DMS 273 (cell line): Measurements from ENCODE around the gene ZBTB40.
A peak's percentile ranks its signal among the peaks of the same experiment; 100 is the strongest.

ENCODE experiments used
- DNase-seq: peaks from one replicate; lab custom pipeline; 2025; ENCODE audit not compliant: unreplicated experiment; lab: John Stamatoyannopoulos, UW

The ZBTB40 gene

DNA sequence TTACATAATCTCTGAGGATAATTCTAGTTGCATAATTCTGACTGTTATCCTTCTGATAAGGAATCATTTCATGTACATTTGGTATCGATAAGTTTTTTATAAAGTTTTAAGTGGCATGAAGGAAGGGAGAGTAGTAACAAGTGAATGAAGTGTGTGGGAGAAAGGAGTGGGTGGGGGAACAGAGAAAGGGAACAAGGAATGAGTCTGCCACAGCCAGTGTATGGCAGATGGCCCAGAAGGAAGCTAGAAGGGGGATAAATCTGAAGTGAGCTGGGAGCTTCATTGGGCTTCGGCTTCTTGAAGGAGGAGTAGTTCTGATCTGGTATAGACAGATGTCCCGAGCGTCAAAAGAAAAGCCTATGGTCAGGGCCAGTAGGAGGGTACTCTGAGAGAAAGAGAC lies 18.6 kb downstream of the ZBTB40 start:
- DNase-seq: peak; percentile 24

DNA sequence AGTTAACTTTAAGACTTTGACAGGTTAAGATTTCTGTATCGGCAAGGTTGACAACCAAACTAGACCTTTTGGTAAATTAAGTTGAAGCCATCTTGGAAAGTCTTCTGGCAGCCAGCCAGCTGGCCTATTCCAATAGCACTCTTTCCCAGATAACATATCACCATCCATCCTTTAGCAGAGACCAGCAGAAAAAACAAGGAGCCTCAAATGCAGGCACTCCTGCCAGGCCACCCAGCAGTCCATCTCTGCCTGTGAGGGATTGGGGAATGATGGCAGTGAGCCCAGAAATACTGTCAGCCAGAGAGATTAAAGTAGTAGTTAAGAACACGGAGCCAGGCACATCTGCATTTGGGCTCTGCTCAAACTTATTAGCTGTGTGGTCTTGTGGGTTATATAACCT lies 19.4 kb downstream of the ZBTB40 start:
- DNase-seq: peak; percentile 70

DNA sequence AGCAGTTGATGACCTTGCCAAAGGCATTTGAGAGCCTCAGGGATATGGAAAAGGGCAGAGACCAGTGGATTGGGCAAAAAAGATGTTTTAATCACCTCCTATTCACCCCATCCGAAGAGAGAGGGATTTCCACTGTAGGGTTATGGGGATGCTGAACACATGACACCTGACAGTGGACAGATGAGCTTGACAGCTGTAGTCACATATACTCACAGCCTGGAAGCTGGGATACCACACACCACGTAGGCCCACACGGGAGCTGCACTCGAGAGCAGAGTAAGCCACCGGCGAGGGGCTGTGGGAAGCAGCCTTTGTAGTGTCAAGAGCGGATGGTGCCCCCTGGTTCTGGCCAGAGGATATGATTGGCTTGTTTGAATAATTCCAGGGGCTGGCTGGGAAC lies 20.0 kb downstream of the ZBTB40 start:
- DNase-seq: no peak

DNA sequence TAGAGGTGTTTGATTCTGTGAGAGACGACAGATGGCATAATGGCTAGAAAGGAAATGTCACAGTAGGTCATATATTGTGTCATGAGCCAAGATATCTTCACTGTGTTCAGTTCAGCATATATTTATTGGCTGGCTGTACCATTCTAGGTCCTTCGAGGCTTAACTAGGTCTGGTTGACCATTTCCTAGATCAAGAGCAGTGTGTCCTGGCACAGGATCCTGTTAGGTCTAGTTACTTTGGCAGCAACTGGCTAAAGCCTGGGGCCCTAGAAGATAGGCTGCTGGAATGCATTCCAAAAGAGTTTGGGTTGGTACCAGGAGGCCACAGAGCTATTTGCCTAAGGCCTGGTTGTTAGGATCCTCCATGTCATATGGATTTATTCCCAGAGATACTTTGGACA lies 20.9 kb downstream of the ZBTB40 start:
- no peak for DNase-seq

DNA sequence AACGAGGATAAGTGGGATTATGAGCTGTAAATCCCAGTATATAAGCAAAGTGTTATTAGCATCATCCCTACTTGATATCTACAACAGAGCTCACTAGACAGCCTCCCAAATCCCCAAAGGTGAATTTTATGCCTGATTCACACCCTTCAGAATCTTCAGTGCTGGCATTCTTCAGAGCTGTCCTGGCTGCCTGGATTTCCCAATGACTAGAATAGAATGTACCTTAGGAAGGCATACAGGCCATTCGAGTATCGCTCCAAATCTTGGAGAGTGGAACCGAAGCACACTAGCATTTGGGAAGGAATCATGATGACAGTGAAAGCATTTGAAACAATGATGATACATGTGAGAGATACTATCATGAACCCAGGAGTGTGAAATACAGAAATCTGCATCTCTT lies 22.3 kb downstream of the ZBTB40 start:
- DNase-seq: no peak

DNA sequence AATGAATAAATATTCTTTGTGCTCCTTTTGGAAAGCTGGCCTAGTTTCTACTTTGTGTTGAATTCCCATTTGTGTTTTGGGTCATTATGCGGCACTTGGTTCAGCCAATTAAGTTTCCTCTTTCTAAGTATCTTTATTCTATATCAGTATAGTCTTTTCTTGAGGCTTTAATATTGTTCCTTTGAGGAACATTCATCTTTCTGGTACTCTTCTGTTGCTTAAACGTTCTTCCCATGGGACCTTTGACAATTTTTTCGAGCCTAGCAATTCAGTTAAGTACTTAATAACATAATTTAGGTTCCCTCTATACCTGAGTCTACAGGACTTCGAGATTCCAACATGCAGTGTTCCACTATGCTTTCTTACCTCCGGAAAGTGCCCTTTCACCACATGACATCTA lies 24.9 kb downstream of the ZBTB40 start:
- DNase-seq: no peak

DNA sequence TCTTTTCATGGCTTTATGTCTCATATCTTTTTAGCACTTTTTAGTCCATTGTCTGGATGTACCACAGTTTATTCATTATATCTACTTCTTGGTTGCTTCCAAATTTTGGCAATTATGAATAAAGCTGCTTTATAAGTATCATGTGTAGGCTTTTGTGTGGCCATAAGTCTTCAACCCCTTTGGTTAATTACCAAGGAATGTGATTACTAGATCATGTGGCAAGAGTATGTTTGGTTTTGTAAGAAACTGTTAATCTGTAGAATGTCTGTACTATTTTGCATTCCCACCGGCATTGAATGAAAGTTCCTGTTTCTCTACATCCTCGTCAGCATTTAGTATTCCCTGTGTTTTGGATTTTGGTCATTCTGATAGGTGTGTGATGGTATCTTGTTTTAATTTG lies 31.5 kb downstream of the ZBTB40 start:
- DNase-seq: no peak

DNA sequence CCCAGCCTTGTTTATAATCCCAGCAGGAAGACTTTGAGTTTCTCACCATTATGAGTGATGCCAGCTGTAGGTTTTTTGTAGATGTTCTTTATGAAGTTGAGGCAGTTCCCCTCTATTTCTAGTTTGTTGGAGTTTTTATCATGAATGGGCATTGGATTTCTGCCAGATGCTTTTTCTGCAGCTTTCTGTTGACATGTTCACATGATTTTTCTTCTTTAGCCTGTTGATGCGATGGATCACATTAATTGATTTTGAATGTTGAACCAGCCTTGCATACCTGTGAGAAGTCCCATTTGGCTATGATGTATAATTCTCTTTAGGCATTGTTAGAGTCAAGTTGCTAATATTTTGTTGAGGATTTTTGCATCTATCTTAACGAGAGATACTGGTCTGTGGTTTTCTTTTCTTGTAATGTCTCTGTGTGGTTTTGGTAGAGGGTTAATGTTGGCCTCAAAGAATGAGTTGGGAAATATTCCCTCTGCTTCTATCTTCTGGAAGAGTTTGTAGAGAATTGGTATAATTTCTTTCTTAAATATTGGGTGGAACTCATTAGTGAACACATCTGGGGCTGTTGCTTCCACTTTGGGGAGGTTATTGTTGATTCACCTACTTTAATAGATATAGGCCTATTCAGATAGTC lies 33.2 kb downstream of the ZBTB40 start:
- no peak for DNase-seq

DNA sequence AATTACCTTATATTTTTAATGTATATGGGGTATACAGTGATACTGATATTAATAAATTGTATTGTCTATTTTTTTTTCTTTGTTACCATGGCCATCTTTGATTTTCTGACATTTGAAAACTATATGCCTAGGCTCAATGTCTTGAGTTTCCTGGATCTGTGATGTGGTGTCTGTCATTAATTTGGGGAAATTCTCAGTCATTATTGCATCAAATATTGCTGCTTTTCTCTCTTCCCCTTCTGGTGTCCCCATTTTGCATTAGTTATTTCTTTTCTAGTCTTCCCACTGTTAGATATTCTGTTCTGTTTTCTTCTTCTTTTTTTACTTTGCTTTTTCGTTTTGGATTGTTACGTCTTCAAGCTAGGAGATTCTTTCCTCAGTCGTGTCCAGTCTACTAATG lies 33.8 kb downstream of the ZBTB40 start:
- DNase-seq: no peak

DNA sequence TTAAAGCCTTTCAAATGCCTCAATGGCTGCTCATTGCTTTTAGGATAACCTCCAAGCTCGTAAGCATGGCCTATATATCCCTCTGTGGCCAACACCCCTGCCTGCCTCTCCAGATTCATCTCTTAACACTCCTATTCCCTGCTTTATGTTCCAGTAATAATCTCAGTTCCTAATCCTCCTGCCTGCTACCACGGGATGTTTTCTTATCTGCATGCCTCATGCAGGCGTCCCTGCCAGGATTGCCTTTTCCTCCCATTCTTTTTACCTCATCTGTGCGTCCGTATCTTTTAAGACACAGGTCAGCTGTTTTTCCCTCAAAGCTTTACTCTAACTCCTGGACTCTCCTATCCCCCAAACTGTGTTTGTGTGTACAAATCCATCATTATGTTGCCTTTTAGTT lies 36.1 kb downstream of the ZBTB40 start:
- no peak for DNase-seq

DNA sequence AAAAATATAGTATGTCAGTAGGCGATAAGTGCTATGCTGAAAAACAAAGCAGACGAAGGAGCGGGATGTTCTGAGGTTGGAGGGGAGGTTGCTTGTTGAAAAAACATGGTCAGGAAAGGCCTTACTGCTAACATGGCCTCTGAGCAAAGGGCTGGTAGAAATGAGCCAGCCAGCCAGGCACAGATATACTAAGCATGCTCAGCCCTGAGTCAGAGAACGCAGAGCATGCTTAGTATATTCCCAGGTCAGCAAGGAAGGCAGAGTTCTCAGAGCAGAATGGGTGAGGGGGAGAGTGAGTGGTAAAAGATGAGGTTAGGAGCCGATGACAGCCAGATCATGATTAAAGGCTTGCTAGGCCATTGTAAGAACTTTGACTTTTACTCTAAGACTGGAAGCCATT lies 36.7 kb downstream of the ZBTB40 start:
- no peak for DNase-seq

DNA sequence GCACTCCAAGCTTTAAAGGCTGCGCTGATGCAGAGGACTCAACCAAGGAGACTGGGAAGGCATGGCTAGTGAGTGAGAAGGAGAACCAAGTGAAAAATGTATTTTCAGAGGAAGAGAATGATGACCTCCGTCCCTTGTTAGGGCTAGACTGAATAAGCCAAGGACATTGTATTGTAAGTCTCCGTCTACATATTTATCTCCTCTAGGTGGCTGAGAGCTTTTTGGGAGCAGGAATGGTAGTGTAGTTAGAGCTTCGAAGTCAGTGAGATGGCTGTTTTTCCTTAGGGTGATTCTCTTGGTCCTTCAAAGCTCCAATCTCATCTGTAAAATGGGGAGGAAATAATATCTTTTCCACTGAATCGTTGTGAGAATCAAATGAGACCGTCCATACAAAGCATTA lies 37.6 kb downstream of the ZBTB40 start:
- DNase-seq: no peak

DNA sequence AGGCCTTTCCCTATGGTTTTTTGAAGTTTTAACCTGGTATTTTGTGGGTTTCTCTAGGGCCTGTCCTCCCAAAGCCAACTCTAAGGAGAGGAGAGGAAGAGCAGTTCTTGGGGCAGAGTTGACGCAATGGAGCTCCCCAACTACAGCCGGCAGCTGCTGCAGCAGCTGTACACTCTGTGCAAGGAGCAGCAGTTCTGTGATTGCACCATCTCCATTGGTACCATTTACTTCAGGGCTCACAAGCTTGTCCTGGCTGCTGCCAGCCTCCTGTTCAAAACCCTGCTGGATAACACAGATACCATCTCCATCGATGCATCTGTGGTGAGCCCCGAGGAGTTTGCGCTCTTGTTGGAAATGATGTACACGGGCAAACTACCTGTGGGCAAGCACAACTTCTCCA lies 38.2 kb downstream of the ZBTB40 start:
- no peak for DNase-seq

DNA sequence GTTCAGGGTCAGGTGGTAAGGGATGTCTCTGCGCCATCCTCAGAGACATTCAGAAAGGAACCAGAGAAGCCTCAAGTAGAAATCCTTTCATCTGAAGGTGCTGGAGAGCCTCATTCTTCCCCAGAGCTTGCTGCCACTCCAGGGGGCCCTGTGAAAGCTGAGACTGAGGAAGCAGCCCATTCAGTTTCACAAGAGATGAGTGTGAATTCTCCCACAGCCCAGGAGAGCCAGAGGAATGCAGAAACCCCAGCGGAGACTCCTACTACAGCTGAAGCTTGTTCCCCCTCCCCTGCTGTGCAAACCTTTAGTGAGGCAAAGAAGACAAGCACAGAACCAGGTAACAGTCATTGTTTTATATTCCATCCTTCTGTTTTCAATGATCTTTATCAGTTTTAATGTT lies 38.7 kb downstream of the ZBTB40 start:
- no peak for DNase-seq

DNA sequence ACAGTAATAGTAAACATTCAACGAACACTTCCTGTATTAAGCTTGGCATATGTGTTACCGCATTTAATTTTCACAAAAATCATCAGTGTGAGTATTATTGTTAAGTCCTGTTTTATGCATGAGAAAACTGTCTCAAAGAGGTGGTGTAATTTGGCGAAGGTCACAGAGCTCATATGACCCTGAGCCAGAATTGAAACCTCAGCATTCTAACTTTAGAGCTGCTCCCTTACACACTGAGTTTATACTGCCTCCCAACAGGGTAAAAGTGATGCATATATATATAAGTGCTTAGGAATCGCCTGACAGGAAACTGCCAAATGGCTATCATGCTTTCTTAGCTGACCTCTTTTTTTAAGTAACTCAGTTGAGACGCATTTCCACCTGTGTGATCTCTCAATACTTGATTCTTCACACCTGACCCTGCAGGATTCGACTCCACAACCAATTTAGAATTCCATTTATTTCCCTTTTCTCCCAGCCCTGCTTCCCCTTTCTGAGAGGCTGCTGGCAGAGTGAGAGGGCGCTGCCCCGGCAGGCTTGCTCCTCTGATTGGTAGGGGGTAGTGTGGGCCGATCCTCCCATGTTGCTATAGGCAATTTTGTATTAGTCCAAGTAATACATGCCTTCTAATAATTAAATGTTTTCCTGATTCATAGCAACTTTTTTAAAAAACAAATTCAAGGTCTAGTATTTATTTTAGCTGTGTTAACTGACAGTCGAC lies 40.5 kb downstream of the ZBTB40 start:
- no peak for DNase-seq

DNA sequence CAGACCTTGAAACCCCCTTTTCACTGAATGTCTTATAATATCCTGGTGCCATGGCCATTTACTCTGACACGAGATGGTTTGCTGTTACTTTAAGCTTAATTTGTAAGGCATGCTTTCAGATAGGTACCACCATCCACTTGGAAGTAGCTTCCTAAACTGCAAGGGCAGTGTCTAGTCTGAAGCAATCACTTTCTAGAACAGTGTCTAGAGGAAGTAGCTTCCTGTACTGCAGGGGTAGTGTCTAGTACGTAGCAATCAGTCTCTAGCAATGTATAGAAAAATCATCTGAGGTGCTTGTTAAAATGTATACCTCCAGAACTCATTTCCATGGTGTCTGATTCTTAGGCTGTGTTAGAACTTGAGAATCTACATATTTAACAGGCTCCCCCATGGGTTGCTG lies 42.5 kb downstream of the ZBTB40 start:
- DNase-seq: no peak

DNA sequence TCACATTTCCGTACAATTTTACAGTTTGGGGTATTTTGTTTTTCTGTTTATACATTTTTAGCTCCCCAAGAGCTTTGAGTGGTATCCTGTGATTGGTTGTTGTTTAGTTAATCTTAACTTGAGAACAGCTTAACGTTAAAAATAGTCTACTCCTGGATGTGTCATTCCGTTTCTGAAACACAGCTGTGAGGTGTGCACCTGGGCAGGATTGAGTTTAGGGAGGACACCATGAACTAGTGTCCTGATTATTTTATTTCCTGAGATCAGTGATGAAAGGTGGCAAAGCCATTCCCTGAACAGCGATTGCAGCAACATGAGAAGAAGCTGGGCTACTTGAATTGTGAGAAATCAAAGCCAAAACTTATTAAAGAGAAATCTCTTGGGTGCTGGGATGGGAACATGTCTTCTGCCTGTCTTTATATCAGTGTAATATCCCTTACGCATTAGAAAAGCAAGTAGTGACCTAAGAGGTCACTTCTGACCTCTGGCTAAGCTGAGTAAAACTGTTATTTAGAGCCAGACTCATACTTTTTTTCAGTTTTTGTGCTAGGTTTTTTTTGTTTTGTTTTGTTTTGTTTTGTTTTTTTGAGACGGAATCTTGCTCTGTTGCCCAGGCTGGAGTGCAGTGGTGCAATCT lies 43.4 kb downstream of the ZBTB40 start:
- no peak for DNase-seq

DNA sequence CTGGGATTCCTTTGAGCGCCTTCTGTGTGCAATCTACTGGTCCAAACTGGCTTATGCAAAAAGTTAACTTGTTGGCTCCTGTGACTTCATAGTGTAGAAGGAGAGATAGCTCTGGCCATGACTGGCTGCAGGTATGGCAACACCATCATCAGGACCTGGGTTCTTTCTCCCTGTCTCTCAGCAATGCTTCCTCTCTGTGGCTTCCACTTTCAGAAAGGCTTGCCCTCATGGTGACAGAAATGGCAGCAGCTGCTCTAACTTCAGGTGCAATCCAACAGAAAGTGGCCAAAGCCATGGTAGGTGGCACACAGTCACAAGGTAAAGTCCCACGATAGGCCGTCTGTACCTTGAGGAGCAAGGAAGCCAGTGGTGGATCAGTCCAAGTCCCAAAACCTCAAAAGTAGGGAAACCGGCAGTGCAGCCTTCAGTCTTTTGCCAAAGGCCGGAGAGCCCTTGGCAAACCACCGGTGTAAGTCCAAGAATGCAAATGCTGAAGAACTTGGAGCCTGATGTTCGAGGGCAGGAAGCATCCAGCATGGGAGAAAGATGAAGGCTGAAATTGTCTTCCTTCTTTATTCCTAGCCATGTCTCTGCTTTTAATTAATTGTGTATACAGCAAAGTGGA lies 45.0 kb downstream of the ZBTB40 start:
- no peak for DNase-seq

DNA sequence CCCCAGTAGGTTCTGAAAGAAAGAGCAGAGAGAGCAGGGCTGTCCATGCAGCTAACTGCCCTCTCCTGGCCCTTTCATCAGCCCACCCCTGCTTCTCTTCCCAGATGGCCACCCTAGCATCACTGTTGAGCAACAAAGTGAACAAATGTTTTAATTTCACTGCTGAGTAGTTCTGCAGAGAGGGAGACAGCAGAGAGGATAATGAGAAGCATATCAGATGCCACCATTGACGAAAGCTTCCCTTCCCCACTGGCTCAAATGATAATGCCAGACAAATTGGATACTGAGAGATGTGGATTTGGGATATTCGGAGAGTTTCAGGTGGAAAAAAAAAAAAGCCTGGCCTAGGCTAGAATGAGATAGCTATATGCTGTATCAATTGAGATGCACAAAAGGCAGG lies 46.8 kb downstream of the ZBTB40 start:
- DNase-seq: no peak

DNA sequence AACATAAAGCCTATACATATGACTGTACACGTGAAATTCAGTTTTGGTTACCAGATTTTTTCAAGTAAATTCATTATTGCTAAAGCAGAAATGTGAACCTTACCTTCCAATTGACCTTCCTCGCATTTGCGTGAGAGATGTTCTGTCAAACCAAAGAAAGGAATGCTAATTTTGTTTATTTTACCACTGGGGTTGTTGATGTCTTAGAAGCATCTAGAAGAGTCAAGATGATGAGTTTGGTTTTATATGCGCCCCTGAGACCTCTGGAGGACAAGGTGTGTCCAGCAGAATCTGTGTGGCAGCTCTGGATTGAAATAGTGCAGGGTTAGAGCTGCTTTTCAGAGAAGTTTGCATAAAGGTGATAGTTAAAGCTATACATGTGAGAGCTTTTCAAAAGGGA lies 48.4 kb downstream of the ZBTB40 start:
- no peak for DNase-seq

DNA sequence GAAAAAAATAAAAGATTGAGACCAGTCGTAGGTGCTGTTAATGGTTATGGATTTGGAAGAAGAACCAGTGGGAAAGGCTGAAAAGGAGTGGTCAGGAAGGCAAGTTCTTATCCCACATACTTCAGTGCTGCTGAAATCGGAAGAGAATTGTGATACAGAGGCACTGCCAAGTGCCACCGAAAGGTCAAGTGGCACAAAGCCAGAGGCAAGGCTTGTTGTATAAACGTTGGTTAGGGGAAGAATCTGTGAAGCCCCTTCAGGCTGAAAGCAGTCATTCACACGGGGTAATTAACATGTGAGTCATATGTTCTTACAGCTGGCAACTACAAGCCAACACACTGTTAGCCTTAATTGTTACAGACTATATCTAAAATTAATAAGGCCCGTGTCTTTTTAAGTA lies 48.8 kb downstream of the ZBTB40 start:
- peak; percentile 88 for DNase-seq

DNA sequence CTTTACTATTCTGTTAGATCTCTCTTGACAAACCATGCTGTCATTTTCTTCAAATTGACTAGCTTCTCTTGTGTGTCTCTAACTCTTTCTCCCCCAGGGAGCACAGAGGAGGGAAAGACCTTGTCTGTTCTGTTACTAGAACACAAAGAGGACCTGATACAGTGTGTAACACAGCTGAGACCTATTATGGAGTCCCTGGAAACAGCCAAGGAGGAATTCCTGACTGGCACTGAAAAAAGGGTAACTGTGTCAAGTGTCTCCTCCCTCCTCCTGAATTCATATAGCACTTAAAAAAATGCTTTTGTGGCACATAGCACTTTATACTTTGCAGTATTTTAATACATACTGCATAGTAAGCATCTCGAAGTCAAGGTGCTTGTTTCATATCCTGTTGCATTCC lies 50.6 kb downstream of the ZBTB40 start:
- DNase-seq: no peak
